ENCODE measurements around the gene CD4.

CD4 gene

GRCh38 chr12:6778574-6779550, 10.5 kb upstream of the CD4 start:
- peak; percentile 35 to 82 for DNase-seq

DNA sequence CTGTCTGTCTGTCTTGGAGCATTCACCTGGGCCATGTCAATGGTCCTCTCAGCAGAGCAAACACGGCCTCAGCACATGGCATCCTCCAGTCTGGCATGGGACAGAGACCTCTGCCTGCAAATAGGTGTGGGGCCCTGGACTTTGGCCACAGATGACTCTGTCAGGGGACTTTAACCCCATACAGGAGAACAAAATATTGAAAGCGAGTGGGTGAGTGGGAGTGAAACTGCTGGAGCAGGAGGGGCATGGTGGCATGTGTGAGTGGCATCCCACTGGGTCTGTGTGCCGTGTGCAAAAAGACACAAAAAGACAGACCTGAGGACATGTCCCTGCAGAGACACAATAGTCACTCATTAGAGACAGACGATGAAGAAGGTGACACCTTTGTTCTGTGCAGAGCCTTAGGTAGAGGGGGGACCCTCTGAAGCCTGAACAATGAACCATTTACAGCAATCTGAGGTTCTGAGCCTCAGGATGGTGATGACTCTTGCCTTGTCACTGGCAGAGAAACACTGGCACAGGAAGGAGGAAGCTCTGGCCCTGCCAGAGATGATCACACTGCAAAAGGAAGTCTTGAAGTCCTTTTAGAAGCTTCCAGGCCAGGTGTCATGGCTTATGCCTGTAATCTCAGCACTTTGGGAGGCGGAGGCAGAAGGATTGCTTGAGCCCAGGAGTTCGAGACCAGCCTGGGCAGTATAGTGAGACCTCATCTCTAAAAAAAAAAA, 9.5 kb upstream of the CD4 start:
- DNase-seq, result no peak

- DNase-seq, result no peak
These were observed 8.8 kb upstream of the CD4 start for GRCh38 chr12:6780573-6780972.

DNA sequence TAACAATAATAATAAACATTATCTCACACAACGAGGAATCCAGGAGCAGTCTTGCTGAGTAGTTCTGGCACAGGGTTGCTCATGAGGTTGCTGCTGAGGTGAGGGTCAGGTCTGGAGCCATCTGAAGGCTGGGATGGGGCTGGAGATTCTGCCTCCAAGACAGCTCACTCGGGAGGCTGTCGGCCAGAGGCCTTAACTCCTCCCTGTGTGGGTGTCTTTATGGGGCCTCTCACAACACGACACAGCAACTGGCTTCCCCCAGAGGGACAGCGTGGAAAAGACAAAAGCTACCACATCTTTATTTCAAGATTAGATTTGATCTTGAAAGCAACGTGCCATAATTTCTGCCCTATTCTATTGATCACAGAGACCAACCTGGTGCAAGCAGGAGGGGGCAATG, 7.2 kb upstream of the CD4 start:
- no peak for DNase-seq

DNA sequence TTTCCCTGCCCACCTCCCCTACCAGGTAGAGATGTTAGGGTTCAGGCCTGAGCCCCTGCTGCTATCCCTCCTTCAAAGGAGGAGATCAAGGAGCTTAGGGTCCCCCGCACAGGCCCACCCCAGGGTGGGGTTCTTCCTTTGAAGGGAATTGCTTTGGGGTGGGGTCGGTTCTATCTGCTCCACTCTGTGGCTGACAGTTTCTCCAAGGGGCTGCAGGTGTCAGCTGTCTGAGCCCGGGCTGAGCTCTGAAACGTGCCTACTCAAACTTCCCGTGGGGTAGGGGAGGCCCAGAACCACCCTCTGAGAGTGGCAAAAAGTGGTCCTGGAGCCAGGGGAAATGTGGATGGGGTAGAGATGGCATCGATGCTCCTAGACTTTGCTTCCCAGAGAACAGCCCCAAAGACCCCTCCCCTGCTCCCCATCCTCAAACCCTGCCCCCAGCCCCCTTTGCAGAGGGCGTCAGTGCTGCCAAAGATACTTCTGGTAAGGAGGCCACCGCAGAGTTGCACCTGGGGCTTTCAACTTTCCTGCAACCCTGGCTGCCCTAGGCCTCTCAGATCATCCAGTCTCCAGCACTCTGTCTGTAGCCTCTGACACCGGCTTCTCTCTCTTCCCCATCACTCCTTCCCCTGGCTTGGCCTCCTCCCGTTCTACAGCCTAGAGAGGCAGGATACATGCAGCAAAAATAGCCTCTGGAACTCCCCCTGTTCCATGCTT, 6.3 kb upstream of the CD4 start:
- no peak for DNase-seq

GRCh38 chr12:6783828-6784227, 5.5 kb upstream of the CD4 start:
- no peak for DNase-seq

GRCh38 chr12:6784296-6784695, 5.0 kb upstream of the CD4 start:
- DNase-seq, result no peak

GRCh38 chr12:6784761-6785160, 4.6 kb upstream of the CD4 start:
- no peak for DNase-seq

DNA sequence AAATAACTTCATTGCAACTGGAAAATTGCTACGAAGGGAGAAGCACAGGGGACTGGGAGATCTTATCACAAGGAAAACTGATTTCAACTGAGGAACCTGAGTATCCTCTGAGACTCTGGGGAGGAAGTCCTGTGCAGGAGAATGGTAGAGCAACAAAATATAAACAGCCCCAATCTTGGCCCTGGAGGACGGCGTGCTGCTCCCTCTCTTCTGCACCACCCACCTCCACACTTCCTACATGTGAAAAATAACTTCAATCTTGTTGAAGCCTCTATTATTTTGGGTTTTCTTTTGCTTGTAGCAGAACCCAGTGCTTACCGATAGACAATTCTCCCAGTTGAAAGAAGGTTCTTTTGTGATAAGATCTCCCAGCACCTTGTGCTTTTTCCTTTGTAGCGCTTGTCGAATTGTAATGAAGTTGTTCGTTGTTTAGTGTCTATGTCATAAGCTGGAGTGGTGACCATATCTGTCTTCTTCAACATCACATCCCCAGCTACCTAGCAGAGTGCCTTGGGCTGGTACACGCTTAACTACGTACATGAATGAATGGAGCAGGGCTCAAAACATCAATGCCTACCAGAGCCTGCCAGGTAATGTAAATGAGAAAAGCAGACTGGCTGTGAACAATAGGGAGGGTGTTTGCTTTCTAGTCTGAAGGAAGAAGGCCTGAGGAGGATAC, 2.8 kb upstream of the CD4 start:
- no peak for DNase-seq

- no peak for DNase-seq
These were observed 2.0 kb upstream of the CD4 start for GRCh38 chr12:6787309-6787708.

DNA sequence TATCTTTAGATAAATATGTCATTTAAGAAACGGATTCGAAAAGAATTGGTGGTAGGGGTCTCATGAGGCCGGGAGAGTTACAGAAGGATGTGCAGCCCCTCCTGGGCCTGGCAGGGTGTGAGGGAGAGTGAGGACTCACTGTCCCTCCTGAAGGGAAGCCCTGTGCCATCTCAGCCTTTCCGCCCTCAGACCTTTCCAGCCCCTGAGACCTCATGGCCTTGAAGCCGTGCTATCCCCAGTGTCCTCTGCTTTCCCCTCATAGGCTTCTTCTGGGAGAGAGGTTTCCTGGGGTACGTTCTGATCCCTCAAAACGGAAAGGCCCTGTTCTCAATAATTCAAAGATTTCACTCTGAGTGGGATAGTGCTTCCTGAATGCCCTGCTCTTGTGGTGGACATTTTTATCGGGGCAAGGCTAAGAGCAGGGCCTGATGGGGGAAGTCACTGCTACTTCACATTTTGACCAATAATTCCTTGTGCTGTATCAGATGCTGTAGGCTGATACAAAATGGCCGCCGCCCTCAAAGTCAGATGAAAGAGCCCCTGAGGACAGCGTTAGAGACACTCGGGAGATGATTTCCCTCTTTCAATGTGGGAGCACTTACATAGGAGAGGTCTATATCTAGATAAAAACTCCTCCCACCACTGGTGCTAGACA, 1.3 kb downstream of the CD4 start:
- no peak for DNase-seq

DNA sequence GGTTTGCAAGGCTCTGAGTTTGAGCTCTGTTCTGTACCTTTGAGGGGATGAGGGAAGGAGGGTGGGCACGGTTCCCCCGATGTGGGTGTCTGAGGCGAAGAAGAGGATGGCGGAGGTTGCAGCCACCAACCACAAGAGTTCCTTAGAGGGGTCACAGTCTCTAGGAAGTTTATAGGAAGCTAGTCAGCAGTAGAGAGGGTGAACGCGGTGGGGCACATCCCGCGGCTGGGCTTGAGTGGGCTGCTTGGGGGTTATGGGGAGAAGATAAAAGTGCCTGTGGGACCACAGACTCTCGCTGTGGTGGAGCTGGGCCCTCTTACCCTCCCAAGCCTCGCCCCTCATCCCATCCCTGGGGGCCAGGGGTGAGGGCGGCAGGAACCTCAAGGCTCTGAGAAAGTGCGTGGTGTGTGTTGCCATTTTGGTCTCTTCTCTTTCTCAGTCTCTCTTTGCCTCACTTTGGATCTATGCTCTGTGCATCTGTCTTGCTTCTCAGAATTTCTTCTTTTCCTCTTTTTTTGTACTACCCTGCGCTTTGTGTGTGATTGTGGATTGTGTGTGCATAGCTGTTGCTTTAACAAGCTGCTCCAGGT, 2.7 kb downstream of the CD4 start:
- no peak for DNase-seq

- DNase-seq, result no peak
These were observed 3.3 kb downstream of the CD4 start for GRCh38 chr12:6792522-6793201.

- DNase-seq, result no peak
These were observed 5.8 kb downstream of the CD4 start for GRCh38 chr12:6795088-6795487.

GRCh38 chr12:6796576-6796975, 7.2 kb downstream of the CD4 start:
- DNase-seq, result no peak

- DNase-seq, result no peak
These were observed 9.8 kb downstream of the CD4 start for GRCh38 chr12:6799147-6799546.

DNA sequence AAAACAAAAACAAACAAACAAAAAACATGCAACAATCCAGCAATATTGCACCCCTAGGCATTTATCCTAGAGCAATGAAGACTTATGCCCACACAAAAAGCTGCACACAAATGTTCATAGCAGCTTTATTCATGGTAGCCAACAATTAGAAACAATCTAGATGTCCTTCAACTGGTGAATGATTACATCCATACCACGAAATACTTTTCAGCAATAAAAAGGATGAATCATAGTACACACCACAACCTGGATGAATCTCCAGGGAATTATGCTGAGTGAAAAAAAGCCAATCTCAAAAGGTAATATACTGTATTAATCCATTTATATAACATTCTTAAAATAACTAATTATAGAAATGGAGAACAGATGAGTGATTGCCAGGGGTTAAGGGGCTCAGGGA, 17.8 kb downstream of the CD4 start:
- no peak for DNase-seq

DNA sequence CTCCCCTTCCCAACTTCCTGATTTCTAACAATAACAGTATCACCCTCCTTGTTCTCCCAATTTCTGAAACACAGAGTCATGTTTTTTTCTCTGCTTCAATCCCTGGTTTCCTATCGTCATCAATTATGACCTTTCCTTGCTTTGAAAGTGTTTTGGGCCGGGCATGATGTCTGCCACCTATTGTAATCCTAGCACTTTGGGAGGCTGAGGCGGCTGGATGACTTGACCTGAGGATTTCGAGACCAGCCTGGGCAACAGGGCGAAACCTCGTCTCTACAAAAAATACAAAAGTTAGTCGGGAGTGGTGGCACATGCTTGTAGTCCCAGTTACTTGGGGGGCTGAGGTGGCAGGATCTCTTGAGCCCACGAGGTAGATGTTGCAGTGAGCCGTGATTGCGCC, 19.7 kb downstream of the CD4 start:
- DNase-seq, result no peak

GRCh38 chr12:6810758-6811157, 21.4 kb downstream of the CD4 start:
- DNase-seq, result no peak

DNA sequence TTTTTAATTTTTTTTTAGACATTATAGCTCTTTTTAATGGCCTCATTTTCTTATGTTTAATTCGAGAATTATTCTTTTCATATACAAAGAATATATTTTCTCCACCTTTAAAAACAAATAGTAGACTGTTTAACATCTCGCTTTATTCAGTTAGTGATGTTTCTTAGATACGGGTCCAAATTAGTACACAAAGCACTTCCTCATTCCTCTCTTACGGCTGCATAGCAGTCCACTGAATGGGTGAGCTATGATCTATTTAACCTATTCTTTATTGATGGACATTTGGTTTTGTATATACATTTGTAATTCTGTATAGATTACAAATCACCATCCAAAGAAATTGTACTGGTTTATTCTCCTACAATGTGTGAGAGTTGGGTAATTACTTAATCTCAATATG, 24.0 kb downstream of the CD4 start:
- no peak for DNase-seq

DNA sequence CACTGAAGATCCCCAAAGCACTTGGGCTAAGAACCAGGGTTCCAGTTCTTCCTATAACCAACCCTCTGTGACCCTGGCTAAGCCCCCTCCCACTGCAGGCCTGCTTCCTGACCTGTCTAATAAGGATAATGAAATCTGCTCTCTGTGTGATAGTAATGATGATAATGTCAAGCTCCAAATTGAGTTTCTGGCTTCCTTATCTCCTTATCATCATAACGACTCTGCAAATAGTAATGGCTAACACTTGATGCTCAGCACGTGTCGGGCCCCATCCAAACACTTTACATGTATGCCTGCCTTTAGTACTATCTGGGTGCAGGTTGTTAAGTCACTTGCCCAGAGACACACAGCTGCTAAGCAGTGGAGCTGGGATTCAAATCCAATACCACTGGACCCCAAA, 27.3 kb downstream of the CD4 start:
- DNase-seq, result no peak
